GM12874 (cell line): ENCODE data around the gene MRPL33.

Experiments
- TF ChIP-seq, protein P1 (sequence below): IDR thresholded peaks from 2 replicates; pipeline ENCODE4 v1.5.1; 2011; ENCODE audit warnings: low read depth, mild to moderate bottlenecking, control low read depth, low read length, moderate library complexity; ENCODE audit not compliant: insufficient read depth

The MRPL33 gene

DNA sequence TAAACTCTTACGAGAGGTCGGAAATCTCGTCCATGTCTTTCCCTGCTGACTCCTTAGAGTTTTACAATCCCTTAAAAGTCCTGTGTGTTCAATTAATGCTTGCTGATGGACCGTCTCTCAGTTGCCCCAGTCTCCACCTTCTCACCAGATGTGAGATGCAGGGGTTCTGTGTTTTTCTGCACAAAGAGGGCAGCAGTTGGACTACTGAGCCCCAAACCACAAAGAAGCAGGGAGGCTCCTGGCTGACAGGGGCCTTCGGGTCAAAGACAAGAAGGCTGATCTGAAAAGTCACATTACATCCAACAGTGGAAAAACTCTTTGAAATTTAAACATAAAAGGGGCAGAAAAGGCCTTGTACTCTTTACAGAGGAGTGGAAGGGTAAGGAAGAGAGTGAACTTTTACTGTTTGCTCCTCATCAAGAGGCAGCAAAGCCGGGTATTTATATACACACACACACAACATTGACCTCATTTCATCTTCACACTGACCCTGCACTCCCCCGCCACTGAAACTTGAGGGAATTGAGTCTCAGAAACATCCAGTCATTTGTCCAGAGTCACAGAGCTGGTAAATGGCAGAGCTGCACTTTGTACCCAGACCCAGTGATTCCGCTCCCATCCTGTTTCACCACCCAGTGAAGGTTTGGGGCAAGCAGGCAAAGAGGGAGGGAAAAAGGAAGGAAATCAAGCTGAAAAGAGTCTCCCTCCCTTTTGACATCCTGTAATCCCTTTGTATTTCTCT, 23.7 kb downstream of the MRPL33 start:
- TF ChIP-seq, protein P1, sequence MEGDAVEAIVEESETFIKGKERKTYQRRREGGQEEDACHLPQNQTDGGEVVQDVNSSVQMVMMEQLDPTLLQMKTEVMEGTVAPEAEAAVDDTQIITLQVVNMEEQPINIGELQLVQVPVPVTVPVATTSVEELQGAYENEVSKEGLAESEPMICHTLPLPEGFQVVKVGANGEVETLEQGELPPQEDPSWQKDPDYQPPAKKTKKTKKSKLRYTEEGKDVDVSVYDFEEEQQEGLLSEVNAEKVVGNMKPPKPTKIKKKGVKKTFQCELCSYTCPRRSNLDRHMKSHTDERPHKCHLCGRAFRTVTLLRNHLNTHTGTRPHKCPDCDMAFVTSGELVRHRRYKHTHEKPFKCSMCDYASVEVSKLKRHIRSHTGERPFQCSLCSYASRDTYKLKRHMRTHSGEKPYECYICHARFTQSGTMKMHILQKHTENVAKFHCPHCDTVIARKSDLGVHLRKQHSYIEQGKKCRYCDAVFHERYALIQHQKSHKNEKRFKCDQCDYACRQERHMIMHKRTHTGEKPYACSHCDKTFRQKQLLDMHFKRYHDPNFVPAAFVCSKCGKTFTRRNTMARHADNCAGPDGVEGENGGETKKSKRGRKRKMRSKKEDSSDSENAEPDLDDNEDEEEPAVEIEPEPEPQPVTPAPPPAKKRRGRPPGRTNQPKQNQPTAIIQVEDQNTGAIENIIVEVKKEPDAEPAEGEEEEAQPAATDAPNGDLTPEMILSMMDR: no peak

DNA sequence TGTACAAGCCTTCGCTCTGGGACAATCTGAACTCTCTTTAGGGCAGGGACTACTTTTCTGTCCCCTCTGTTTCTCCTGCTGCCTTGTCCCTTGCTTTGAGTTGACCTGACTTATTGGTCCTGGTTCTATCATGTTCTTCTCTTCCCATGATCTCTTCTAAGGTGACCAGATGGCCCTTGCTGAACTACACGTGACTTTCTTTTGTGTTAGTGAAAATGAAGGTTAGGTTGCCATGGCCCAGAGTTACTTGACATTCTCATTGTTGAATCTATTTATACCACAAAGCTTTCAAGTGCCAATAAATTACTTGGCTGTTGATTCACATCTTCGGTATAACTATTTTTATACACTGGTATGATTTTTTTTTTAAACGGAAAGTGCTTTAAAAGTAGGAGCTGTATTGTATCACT, 24.4 kb downstream of the MRPL33 start:
- TF ChIP-seq, protein P1: no peak

DNA sequence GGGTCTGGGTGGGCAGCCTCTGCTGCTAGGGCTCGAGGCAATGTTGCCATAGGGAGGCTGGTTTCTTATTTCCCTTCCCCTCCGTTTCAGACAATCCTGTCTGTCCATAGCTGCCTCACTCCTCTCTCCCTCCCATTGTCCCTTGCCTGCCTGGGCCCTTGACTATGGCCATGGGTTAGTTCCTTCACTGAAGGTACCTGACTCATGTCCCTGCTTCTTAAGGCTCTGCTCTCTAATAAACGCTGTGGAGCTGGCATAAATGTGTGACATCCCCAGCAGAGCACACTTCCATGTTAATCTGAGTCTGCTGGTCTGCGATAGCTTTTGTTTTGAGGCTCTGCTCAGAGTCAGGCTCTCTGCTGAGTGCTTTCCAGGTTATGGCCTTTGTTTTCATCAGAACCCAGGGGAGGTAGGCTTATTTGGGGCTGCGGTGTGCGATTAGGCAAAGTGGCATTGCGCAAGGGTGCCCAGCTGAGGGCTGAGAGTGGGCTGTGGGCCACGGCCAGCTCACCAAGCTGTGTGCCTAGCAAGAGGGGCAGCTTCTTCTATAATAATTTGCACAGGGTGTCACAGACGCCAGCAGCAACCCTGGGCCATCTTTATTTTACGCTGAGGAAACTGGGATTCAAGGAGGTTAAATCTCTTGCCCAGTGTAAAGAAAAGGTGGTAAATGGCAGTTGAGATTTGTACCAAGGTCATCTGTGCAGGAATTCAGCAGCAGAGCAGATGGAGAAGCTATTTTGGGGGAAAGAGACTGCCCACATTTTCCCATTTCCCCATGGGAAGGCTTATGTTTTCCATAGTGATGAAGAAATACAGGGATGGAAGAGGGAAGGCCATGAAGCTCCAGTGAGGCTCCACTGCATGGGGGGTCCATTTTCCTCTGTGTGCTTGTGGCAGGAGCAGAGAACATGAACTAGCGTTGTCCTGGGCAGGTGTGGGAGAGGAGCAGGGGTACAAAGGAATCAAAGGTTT, 25.6 kb downstream of the MRPL33 start:
- TF ChIP-seq, protein P1: no peak

DNA sequence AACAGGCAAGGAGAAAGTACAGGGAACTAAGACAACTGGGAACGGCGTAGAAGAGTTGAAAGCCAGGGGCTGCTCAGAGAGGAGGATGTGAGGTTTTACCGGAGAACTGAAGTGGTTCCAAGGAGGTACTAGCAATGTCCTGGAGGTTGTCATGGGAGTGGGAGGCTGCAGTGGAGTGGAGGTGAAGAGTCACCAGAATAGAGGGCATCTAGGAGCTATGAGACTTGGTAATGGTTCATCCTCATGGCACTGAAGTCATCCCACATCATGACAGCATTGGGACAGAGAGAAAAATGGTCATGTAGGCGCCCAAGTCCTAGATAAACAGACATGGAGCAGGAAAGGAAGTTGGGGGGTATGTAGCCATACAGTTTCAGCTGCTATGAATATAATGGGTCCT, 26.3 kb downstream of the MRPL33 start:
- TF ChIP-seq, protein P1: no peak

DNA sequence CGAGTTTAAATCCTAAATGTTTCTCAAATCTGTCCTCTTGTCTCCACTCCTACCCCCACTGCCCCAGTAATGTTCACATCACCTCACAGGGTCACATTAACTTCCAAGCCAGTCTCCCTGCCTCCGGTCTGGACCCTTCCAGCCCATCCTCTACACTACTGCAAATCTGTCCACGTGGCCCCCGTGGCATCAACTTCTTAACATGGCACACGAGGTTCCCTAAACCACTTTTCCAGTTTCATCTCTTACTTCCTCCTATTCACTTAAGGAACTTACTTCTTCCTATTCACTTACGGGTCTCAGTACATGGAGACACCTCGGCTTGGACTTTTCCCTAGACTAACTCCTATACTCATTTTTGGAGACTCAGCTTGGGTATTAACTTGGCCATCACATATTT, 27.0 kb downstream of the MRPL33 start:
- TF ChIP-seq, protein P1: no peak

DNA sequence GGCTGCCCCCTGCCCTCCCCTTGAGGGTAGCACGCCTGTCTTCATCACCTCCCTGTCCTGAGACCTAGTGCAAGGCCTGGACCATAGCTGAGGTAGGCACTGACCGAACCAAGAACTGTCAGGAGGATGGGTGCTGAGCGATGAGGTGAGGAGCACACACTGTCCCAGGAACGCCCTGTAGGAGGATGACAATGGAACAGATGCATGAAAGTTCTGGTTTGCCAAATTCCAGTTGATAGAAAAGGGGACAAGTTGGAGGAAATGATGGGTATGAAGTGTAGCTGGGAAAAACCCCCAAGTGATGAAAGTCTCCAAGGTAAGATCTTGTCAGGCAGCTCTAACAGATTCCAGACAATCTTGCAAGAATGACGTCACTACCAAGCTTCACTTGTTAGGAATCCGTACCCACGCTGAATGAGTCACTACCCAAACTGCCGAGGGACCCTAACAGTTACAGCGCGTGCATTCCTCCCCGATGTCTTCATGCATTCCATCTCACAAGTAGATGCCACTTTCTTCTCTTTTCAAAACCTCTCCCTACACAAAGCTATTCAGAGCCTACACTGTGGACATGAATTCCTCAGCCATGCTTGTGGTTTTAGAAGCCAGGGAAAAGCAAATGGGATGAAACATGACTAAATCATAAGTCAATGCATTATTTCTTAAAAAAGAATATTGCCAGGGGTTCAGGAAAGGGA, 27.6 kb downstream of the MRPL33 start:
- TF ChIP-seq, protein P1: no peak

DNA sequence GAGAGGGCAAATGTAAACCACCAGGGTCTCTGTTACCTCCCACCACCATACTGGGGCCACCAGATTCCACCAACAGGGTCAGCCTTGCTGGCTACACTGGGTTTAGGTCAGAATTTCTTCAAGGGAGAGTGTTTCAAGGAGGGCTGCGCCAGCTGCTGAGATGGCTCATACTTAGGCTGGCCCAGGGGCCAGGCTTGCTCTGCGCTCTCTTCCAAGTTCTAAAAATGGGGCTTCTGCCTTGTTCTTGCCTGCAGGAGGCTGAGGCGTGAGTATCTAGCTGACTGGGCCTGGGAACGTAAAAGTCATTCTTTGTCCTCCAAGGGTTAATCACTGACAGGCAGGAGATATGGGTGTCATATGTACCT, 28.1 kb downstream of the MRPL33 start:
- TF ChIP-seq, protein P1: no peak
